Activated naive CD4-positive, alpha-beta T cell treated with anti-CD3 and anti-CD28 coated beads, Interleukin-2, amount 50 U/mL, for 72 hours (primary cell): Measurements from ENCODE around the gene MED22. TPM values are rescaled to one million over a fixed set of nuclear protein-coding genes. Genes with fewer than 3 reads are reported as not detected.
"Not testable (repeated sequence)": the region's sequence is repeated elsewhere in the genome, so short reads cannot be mapped to it uniquely, and the experiment has no call there.

Experiments
- ATAC-seq, 2 donors: fragments of 150-1000 bp; cut with Tn5 transposase; 2 replicates each; pipeline ENCODE4 v1.10.0; 2021; ENCODE audit warnings: mild to moderate bottlenecking in 2 of 2, moderate library complexity in 2 of 2
- DNase-seq, 2 donors: peaks; one replicate each; pipeline ENCODE4 v3.0.0; 2021 to 2022; ENCODE audit warnings: low spot score in 2 of 2
- H3K27ac Mint-ChIP-seq, 2 donors: one replicate each; pipeline ENCODE4 v1.8.0; 2022; ENCODE audit warnings: mild to moderate bottlenecking in 2 of 2, mixed read lengths in 2 of 2
- H3K36me3 Mint-ChIP-seq, 2 donors: one replicate each; pipeline ENCODE4 v1.8.0; 2022; ENCODE audit warnings: mixed read lengths in 2 of 2
- H3K9me3 Mint-ChIP-seq, 2 donors: one replicate each; pipeline ENCODE4 v1.8.0; 2022; ENCODE audit warnings: mixed read lengths in 2 of 2
- total RNA-seq, 2 donors: library from RNA; stranded (reverse); gene quantifications; one replicate each; pipeline ENCODE4 v1.2.3, GENCODE V29; 2022

Gene MED22
- total RNA-seq, 2 donors from 2014 or later: 27.7 to 29.4 TPM

DNA sequence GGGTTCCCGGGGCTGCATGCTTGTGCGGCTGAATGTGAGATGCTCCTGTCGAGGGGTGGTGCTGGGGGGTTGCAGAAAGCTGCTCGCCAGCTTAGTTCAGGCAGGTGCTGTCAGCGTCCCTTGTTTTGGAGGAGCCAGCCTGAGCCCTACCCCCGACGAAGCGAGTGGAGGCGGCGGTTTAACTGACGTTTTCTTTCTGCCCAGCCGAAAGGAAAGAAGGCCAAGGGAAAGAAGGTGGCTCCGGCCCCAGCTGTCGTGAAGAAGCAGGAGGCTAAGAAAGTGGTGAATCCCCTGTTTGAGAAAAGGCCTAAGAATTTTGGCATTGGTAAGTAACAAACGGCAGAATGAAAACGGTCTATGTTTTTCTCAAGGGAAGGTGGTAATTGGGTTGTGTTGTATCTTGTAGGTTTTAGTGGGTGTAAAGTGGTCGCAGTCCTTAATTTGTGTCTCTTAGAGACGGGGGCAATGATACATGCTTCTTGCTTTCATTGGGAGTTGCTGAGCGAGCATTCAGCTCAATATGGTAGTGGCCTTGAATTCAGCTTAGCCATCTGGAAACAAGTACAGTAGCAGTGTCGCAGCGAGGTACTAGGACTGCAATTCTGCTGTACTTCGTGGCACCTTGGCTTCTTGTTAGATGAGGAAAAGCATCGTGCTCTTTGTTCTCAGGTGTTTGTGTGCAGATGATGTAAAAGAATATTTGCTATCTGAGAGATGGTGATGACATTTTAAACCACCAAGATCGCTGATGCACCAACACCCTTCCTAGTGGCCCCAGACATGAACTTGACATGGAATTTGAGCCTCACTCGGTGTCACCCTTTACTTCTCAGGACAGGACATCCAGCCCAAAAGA, 1.0 kb upstream of the MED22 start:
- H3K27ac Mint-ChIP-seq: peak overlapping the region; percentile 98 to 100
- DNase-seq (no peak), ATAC-seq (no peak)
- peaks cover 32 to 39% of the 10 kb centered on the region in 2 donors for H3K36me3 Mint-ChIP-seq
- no peaks in the 10 kb centered on the region for H3K9me3 Mint-ChIP-seq

DNA sequence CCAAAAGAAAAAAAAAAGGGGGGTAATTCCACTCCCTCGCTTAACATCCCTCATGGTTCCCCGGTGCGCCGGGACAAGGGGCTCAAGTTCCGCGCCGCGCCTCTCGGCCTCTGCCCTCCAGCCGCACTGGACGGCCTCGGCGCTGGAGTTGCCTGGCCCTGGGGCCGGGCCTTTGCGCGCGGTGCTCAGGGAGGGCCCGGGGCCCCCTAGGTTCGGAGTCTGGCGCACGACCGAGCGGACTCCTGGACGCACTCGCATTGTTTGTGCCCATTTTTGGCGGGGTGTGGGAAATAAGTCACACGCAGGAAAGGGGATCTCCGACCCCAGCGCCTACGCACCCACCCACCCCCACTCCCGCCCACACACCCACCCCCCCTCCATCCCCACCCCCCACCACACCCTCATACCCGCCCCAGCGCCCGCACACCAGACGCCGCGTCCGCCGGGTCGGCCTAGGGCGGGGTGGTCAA, 381 bp downstream of the MED22 start:
- ATAC-seq (peak; percentile 45 to 52), DNase-seq (no peak)
- Mint-ChIP-seq H3K9me3 (no peaks in the 10 kb centered on the region), H3K36me3 (peaks cover 32 to 39% of the 10 kb centered on the region in 2 donors), H3K27ac (peak overlapping the region; percentile 98)

DNA sequence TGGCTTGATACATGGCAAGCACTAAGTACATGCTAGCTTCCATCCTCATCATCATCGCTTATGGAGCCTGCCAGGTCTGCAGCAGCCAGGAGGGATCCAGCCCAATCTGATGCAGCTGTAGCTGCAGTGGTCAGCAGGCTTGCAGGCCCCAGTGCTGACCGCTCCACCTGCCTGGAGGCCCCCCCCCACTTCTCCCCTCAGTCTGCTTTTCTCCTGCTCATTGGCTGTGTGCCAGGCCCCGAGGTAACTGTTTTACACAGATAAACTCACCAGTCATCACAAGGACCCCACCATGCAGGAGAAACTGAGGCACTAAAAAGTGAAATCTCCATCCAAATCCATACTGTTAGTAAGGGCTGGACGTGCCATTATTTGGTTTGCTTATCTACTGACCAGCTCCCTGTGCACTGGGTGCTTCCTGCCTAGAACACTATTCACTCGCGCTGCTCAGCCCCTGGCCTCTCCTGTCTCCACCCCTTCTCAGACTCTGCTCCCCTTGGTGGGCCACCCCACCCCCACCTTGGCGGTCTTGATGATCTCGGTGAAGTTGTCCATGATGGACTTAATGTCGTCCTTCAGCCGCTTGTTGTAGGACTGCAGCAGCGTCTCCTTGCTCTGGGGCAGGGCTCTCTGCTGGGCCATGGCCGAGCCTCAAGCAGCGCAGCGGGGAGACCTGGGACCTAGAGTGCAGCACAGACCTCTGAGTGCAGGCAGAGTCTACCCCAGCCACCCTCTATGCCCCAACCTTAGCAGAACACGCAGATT, 1.7 kb downstream of the MED22 start:
- Mint-ChIP-seq H3K27ac (peak overlapping the region; percentile 98), H3K9me3 (no peaks in the 10 kb centered on the region), H3K36me3 (peaks cover 32 to 39% of the 10 kb centered on the region in 2 donors)
- DNase-seq (no peak), ATAC-seq (no peak)

DNA sequence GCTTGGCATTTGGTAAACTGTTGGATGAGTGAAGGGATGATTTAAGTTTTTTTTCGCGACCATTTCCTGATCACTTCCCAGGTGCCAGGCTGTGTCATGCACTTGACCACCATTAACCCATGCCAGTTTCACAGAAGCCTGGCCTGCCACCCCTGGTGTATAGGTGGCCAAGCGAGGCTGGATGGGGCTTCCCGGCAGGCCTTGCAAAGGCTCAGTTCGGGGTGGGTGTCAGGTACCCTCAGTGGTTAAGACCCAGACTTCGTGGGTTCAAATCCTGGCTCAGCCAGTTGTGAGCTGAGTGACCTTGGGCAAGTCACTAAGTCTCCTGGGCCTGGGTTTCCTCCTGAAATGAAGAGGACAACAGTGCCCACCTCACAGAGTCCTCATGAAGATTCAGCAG, 2.3 kb downstream of the MED22 start:
- Mint-ChIP-seq H3K27ac (no peak overlapping the region), H3K9me3 (no peaks in the 10 kb centered on the region), H3K36me3 (peaks cover 29 to 44% of the 10 kb centered on the region in 2 donors)
- no peak for DNase-seq
- ATAC-seq: no peak

DNA sequence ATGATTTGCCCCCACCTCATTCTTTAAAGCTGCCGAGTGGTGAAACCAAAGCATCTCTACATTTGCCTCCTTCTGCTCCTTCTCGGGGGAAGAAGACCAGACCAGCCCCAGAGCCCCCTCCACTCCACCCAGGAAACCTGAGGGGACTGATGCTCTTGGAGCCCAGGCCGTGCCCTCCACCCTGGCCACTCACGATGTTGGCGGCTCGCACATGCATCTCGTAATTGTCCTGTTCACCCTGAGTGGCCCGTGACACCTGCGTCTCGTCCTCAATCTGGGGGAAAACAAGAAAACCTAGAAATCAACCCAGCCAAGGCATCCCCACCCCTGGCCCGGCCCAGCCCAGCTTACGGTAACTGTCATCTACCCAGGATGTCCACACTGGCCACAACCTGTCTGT, 3.0 kb downstream of the MED22 start:
- peaks cover 23 to 43% of the 10 kb centered on the region in 2 donors for H3K36me3 Mint-ChIP-seq
- no peaks in the 10 kb centered on the region for H3K9me3 Mint-ChIP-seq
- no peak for DNase-seq
- no peak overlapping the region for H3K27ac Mint-ChIP-seq
- no peak for ATAC-seq

DNA sequence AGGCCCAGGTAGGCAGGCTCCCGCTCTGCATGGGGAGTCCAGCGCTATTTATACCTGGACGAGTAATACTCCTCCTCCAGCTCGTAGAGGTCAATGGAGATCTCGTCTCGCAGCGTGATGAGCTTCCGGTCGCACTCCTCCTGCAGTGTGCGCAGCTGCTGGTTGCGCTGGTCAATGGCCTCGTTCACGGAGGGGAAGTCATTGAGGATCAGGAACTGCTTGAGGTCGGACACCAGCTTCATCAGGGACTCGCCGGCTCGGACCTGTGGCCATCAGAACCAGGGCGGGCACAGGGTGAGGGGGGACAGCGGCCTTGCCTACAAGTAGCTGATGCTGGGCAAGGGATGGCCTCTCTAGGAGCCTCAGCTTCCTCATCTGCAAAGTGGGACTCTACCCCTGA, 3.9 kb downstream of the MED22 start:
- H3K27ac Mint-ChIP-seq: no peak overlapping the region
- peaks cover 20 to 34% of the 10 kb centered on the region in 2 donors for H3K36me3 Mint-ChIP-seq
- no peak for DNase-seq
- no peak for ATAC-seq
- H3K9me3 Mint-ChIP-seq: no peaks in the 10 kb centered on the region

DNA sequence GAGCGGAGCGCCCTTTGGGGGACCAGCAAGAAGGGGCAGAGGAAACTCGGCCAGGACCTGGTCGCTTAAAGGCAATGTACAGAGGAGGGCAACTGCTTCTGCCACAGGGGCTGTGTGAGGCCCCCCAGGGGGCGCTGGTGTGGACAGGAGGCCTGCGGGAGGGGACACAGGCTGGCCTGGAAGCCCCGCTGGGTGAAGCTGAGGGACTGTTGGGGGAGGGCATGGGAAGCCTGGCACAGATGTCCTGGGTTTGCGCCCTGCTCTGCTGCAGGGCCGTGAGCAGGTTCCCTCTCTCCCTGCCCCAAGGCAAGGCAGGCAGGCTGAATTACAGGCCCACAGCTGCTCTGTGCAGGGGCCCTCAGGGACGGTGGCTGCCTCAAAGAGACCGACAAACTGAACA, 5.4 kb downstream of the MED22 start:
- peaks cover 10 to 20% of the 10 kb centered on the region in 2 donors for H3K36me3 Mint-ChIP-seq
- DNase-seq: no peak

DNA sequence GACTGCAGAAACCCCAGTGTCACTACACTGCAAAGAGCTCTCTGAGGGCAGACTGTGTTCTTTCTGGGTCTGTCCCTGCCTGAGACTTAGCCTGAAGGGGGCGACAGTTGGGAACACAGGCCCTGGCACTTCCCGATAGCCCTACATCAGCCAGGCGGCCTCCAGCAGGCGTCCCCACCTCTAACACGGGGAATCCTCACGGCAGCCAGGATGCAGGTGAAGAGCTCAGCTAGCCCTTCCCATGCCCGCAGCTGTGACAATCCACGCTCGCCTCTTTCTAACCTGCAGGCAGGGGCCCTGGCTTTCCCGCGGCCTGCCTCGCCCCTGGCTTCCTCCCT, 5.9 kb downstream of the MED22 start:
- H3K9me3 Mint-ChIP-seq: no peaks in the 10 kb centered on the region

More for the DNA sequence above, 5.4 kb downstream of the MED22 start:
- no peaks in the 10 kb centered on the region for H3K9me3 Mint-ChIP-seq
- ATAC-seq: no peak
- H3K27ac Mint-ChIP-seq: peak overlapping the region; percentile 68

DNA sequence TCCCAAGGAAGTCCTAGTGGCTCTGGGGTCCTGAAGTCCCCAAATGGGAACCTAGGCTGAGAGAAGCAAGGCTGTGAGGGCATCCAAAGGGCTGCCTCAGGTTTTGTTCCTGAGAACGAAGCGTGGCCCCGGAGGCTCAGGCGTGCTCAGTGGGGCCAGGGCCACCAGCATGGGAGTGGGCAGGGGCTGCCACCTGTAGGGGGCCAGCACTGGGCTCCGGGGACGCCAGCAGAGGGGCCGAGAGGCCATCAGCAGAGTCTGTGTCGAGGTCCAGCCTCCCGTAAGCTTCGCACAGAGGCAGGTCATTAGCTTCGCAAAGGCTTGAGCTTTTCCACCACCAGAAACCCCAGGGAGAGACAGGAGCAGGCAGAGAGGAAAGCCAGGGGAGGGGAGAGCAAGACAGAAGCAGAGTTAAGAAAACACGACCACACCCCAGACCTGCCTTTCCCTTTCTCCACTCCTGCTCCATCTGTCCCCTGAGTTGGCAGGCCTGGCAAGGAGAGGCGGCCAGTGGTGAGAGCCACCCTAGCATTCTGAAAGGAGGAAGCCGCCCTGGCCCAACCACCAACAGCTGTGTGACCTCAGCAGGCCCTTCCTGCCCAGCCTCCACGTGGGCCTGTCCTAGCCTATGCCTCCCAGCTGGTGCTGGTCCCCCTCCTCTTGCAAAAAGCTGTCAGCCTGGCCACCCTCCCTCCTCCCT, 6.4 kb downstream of the MED22 start:
- Mint-ChIP-seq H3K36me3 (peaks cover 10 to 11% of the 10 kb centered on the region in 2 donors), H3K27ac (peak overlapping the region; percentile 60 to 68), H3K9me3 (no peaks in the 10 kb centered on the region)
- peak in 1 of 2 donors; percentile 22 for ATAC-seq
- DNase-seq: no peak

More for the DNA sequence above, 5.9 kb downstream of the MED22 start:
- no peak for DNase-seq
- Mint-ChIP-seq H3K27ac (peak overlapping the region; percentile 60 to 68), H3K36me3 (peaks cover 10 to 17% of the 10 kb centered on the region in 2 donors)
- ATAC-seq: no peak

DNA sequence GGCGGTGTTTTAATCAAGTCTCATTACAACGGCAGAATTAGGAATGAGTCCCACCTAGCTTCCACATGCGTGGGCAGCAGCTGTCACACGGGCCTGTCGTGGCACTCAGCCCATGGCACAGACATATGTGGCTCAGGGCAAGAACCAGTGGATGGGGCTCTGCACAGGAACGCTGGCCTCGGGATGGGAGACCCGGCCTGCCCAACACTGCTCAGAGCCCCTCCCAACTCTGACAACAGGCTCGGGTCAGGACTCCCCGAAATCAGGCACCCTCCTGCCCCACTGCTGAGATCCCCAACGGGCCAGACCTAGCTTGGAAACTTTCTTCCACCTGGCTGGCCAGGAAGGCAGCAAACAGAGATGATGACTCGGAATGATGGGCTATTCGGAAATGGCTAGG, 7.0 kb downstream of the MED22 start:
- DNase-seq: no peak
- Mint-ChIP-seq H3K27ac (peak overlapping the region; percentile 68 to 87), H3K36me3 (peaks cover 12 to 14% of the 10 kb centered on the region in 2 donors), H3K9me3 (no peaks in the 10 kb centered on the region)
- ATAC-seq: no peak

DNA sequence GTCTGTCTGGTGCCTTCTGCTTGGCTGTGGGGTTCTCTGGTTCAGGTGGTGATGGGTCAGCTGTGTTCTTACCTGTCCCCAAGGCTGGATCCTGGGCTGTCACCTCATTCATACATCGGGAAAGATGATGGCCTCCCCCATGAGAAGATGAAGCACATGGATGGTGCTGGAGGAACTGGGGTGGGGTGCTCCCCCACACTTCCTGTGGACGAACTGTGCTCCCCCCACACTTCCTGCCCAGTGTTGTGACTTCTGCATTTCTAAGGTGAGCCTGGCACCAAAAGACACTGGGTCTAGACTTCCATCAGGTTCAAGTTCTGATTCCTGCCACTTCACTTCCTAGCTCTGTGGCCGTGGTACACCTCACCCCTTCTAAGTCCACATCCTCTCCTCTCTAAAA, 7.7 kb downstream of the MED22 start:
- H3K9me3 Mint-ChIP-seq: no peaks in the 10 kb centered on the region
- H3K36me3 Mint-ChIP-seq: peaks cover 18 to 21% of the 10 kb centered on the region in 2 donors
- ATAC-seq (no peak), DNase-seq (no peak)
- peak overlapping the region; percentile 68 to 87 for H3K27ac Mint-ChIP-seq

DNA sequence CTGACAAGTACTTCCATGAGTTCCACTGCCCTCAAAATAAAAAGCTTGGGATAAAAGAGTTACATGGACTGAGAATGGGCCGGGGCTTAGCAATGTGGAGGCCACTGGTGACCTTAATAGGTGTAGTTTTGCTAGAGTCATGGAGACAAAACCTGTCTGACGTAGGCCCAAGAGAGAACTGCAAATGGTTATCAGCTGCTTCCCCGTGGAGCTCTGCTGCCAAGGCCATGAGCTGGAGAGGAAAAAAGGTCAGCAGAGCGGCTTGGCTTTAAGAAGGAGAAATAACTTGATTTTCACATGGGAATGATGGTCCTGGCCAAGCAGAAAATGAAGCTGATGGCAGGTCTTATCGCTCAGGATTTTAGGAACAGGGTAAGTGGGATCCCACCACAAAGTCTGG, 8.3 kb downstream of the MED22 start:
- H3K9me3 Mint-ChIP-seq: no peaks in the 10 kb centered on the region
- ATAC-seq (no peak), DNase-seq (no peak)
- H3K36me3 Mint-ChIP-seq: peaks cover 23 to 27% of the 10 kb centered on the region in 2 donors
- peak overlapping the region; percentile 68 to 81 for H3K27ac Mint-ChIP-seq

DNA sequence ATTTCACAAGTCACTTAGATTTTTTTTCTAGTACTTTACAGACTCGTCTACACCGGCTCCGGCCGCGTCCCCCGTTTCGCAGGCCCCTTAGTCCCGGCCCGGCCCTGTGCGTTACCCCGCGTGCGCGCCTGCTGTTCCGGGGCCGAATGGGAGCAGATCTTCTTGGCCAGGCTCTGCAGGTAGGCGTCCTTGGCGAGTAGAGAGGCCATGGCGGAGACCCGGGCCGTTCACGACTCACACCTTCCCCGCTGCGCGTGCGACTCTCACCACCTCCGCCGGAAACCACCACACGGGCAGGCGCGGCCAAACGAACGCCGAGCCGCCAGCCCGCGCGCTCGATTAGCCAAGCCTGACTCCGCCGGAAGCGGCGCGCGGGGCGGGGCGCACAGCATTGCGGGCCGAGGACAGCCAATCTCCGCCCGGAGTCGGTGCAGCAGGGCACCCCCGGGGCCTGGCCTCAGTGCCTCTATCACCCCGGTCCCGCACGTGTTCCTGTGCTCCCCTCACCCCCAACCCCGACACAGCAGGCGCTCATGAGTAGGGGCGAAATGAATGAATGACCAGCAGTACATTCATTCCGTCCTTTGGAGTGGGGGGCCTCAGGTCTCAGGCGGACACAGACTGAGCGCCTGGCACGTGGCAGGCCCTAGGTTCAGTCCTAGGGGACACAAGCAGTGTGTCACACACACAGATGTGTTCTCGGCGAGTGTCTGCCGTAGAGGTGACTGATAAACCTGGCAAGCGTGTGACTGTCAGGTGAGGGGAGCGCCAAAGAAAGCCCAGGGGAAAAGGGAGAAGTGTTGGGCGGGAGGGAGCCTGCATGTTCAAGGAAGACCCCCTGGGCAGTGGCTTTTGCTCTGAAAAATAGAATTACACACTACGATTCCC, 11.8 kb downstream of the MED22 start, which contains the start of gene SURF6:
TSS of gene SURF6 (minus strand) at position 265 of the 888 bp plus-strand sequence. CDS start at position 209, 56 bp downstream.
- peak within 1 kb of the TSS; percentile 88 to 93 for H3K27ac Mint-ChIP-seq
- DNase-seq: peak; percentile 97
- peaks cover 31 to 44% of the 10 kb centered on the region in 2 donors for H3K36me3 Mint-ChIP-seq
- peak; percentile 96 for ATAC-seq
- H3K9me3 Mint-ChIP-seq: no peaks in the 10 kb centered on the region

DNA sequence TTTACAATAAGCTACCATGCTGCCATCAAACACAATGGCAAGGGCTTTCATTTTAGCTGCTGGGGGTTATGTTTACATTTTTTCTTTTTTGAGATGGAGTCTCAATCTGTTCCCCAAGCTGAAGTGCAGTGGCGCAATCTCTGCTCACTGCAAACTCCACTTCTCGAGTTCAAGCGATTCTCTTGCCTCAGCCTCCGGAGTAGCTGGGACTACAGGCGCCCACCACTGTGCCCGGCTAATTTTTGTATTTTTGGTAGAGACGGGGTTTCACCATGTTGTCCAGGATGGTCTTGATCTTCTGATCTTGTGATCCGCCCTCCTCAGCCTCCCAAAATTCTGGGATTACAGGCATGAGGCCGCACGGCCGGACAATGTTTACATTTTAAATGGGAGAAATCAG, 13.0 kb downstream of the MED22 start:
- not testable (repeated sequence) for H3K9me3 Mint-ChIP-seq, DNase-seq, ATAC-seq
- Mint-ChIP-seq H3K36me3 (peaks cover 24 to 47% of the 10 kb centered on the region in 2 donors), H3K27ac (peak overlapping the region; percentile 87 to 88)

DNA sequence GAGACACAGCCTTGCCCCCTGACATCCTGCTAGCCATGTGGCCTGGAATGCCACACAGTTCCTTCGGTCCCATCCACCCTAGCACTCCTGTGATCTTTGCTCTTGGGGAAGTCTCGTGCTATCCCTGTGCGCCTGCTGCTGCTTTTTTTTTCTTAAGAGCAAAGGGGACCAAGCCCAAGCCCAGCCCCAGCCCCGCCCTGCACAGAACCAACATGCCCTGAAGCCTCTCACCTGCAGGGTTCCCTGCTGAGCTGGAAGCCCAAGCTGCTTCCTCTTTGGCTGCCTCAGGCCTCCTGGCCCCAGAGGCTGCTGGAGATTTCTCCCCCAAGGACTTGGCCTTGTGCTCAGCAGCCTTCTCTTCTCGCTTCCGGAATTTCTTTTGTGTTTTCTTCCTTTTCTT, 13.8 kb downstream of the MED22 start:
- peaks cover 24 to 42% of the 10 kb centered on the region in 2 donors for H3K36me3 Mint-ChIP-seq
- DNase-seq: no peak
- H3K27ac Mint-ChIP-seq: peak overlapping the region; percentile 67 to 88
- ATAC-seq: no peak
- H3K9me3 Mint-ChIP-seq: no peaks in the 10 kb centered on the region

DNA sequence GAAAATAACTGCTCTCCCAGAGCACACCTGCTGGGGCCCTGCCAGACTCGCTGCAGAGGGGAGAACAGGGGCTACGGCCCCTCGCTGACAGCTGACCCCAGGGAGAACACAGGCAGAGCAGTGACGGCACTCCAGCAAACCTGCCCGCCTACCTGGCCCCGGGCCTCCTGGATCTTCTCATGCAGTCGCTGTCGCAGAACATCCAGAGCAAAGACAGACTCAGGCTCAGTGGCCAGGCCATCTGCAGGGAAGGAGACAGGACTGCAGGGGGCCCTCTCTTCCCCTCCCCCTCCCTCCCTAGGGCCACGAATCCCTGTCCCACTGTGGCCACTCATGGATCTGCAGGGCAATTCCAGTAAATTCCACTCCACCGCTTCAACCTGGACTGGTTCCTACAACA, 14.4 kb downstream of the MED22 start:
- Mint-ChIP-seq H3K9me3 (no peaks in the 10 kb centered on the region), H3K27ac (peak overlapping the region; percentile 67 to 88), H3K36me3 (peaks cover 24 to 37% of the 10 kb centered on the region in 2 donors)
- ATAC-seq (no peak), DNase-seq (no peak)
